ENCODE measurements around the gene PPARA. TPM values are rescaled to one million over a fixed set of nuclear protein-coding genes. Genes with fewer than 3 reads are reported as not detected.

Gene PPARA
- total RNA-seq, 2 donors from 2014 or later, result 15.4 to 18.7 TPM

GRCh38 chr22:46140989-46141928 lies 9.1 kb upstream of the PPARA start:
- Mint-ChIP-seq H3K27ac (peak overlapping the region; percentile 19), H3K36me3 (ENCODE audit: low read depth) (no peaks in the 10 kb centered on the region), H3K4me3 (no peak overlapping the region), H3K9me3 (no peaks in the 10 kb centered on the region), H3K27me3 (no peaks in the 10 kb centered on the region), H3K4me1 (no peaks in the 10 kb centered on the region)
- ATAC-seq (replicated peaks), result no peak

- no peaks in the 10 kb centered on the region for H3K4me1 Mint-ChIP-seq
- no peak for ATAC-seq (replicated peaks)
Measured at GRCh38 chr22:46142548-46143490, 7.5 kb upstream of the PPARA start.

GRCh38 chr22:46143491-46144147 lies 6.7 kb upstream of the PPARA start:
- Mint-ChIP-seq H3K27ac (no peak overlapping the region), H3K27me3 (no peaks in the 10 kb centered on the region), H3K4me1 (no peaks in the 10 kb centered on the region), H3K9me3 (no peaks in the 10 kb centered on the region), H3K4me3 (no peak overlapping the region), H3K36me3 (ENCODE audit: low read depth) (no peaks in the 10 kb centered on the region)
- no peak for ATAC-seq (replicated peaks)

More at GRCh38 chr22:46142548-46143490, 7.5 kb upstream of the PPARA start:
- no peak overlapping the region for H3K4me3 Mint-ChIP-seq
- H3K27ac Mint-ChIP-seq, result no peak overlapping the region
- H3K9me3 Mint-ChIP-seq, result no peaks in the 10 kb centered on the region
- no peaks in the 10 kb centered on the region for H3K36me3 Mint-ChIP-seq (ENCODE audit: low read depth)
- H3K27me3 Mint-ChIP-seq, result no peaks in the 10 kb centered on the region

- H3K9me3 Mint-ChIP-seq, result no peaks in the 10 kb centered on the region
- H3K27ac Mint-ChIP-seq, result no peak overlapping the region
- no peaks in the 10 kb centered on the region for H3K36me3 Mint-ChIP-seq (ENCODE audit: low read depth)
- H3K4me1 Mint-ChIP-seq, result peaks cover 5% of the 10 kb centered on the region
- ATAC-seq (replicated peaks), result no peak
- H3K27me3 Mint-ChIP-seq, result peaks cover 3% of the 10 kb centered on the region
- no peak overlapping the region for H3K4me3 Mint-ChIP-seq
Measured at GRCh38 chr22:46145361-46145851, 4.9 kb upstream of the PPARA start.

GRCh38 chr22:46145896-46146295 lies 4.4 kb upstream of the PPARA start:
- ATAC-seq (replicated peaks), result no peak
- Mint-ChIP-seq H3K27ac (no peak overlapping the region), H3K36me3 (ENCODE audit: low read depth) (no peaks in the 10 kb centered on the region), H3K4me1 (peaks cover 5% of the 10 kb centered on the region), H3K9me3 (no peaks in the 10 kb centered on the region), H3K4me3 (no peak overlapping the region), H3K27me3 (peaks cover 3% of the 10 kb centered on the region)

GRCh38 chr22:46146329-46146728 lies 4.0 kb upstream of the PPARA start:
- no peaks in the 10 kb centered on the region for H3K9me3 Mint-ChIP-seq
- no peaks in the 10 kb centered on the region for H3K36me3 Mint-ChIP-seq (ENCODE audit: low read depth)
- H3K27me3 Mint-ChIP-seq, result peaks cover 3% of the 10 kb centered on the region
- H3K4me1 Mint-ChIP-seq, result peaks cover 5% of the 10 kb centered on the region
- ATAC-seq (replicated peaks), result no peak
- H3K4me3 Mint-ChIP-seq, result no peak overlapping the region
- no peak overlapping the region for H3K27ac Mint-ChIP-seq

- Mint-ChIP-seq H3K36me3 (ENCODE audit: low read depth) (no peaks in the 10 kb centered on the region), H3K27ac (no peak overlapping the region), H3K4me1 (peaks cover 5% of the 10 kb centered on the region), H3K27me3 (peaks cover 3% of the 10 kb centered on the region), H3K9me3 (no peaks in the 10 kb centered on the region), H3K4me3 (no peak overlapping the region)
- ATAC-seq (replicated peaks), result no peak
Measured at GRCh38 chr22:46147061-46147460, 3.3 kb upstream of the PPARA start.

GRCh38 chr22:46147471-46148267 lies 2.7 kb upstream of the PPARA start:
- ATAC-seq (replicated peaks), result no peak
- Mint-ChIP-seq H3K9me3 (no peaks in the 10 kb centered on the region), H3K36me3 (ENCODE audit: low read depth) (peaks cover 4% of the 10 kb centered on the region), H3K4me1 (peaks cover 5% of the 10 kb centered on the region), H3K4me3 (no peak overlapping the region), H3K27ac (no peak overlapping the region), H3K27me3 (peaks cover 3% of the 10 kb centered on the region)

GRCh38 chr22:46148336-46148735 lies 2.0 kb upstream of the PPARA start:
- no peak overlapping the region for H3K27ac Mint-ChIP-seq
- peaks cover 5% of the 10 kb centered on the region for H3K4me1 Mint-ChIP-seq
- H3K27me3 Mint-ChIP-seq, result peaks cover 3% of the 10 kb centered on the region
- no peak for ATAC-seq (replicated peaks)
- H3K36me3 Mint-ChIP-seq (ENCODE audit: low read depth), result peaks cover 5% of the 10 kb centered on the region
- H3K9me3 Mint-ChIP-seq, result no peaks in the 10 kb centered on the region
- H3K4me3 Mint-ChIP-seq, result no peak overlapping the region

GRCh38 chr22:46148816-46149511 lies 1.4 kb upstream of the PPARA start:
- ATAC-seq (replicated peaks), result no peak
- Mint-ChIP-seq H3K4me1 (peaks cover 5% of the 10 kb centered on the region), H3K9me3 (no peaks in the 10 kb centered on the region), H3K36me3 (ENCODE audit: low read depth) (peaks cover 5% of the 10 kb centered on the region), H3K27me3 (peaks cover 3% of the 10 kb centered on the region), H3K27ac (peak overlapping the region; percentile 23), H3K4me3 (peak overlapping the region; percentile 81)

- no peaks in the 10 kb centered on the region for H3K9me3 Mint-ChIP-seq
- H3K27me3 Mint-ChIP-seq, result peaks cover 3% of the 10 kb centered on the region
- H3K4me1 Mint-ChIP-seq, result peaks cover 5% of the 10 kb centered on the region
- H3K36me3 Mint-ChIP-seq (ENCODE audit: low read depth), result peaks cover 5% of the 10 kb centered on the region
- peak; percentile 2 for ATAC-seq (replicated peaks)
- H3K4me3 Mint-ChIP-seq, result peak overlapping the region; percentile 81
- H3K27ac Mint-ChIP-seq, result peak overlapping the region; percentile 23
Measured at GRCh38 chr22:46149512-46150033, 753 bp upstream of the PPARA start.

GRCh38 chr22:46150655-46151477 lies 540 bp downstream of the PPARA start:
- ATAC-seq (replicated peaks), result peak; percentile 51
- Mint-ChIP-seq H3K4me1 (peaks cover 5% of the 10 kb centered on the region), H3K27me3 (peaks cover 3% of the 10 kb centered on the region), H3K36me3 (ENCODE audit: low read depth) (peaks cover 17% of the 10 kb centered on the region), H3K9me3 (no peaks in the 10 kb centered on the region), H3K27ac (no peak overlapping the region), H3K4me3 (peak overlapping the region; percentile 67)
